Peyer's patch (tissue), 4 donors: ENCODE results near the gene SLC1A5.

Experiments used
- CTCF ChIP-seq, 6 experiments: fragments of 450-650 bp in 4 of 6; fragments of 200-600 bp in 2 of 6; sonication (generic) in 1 of 6; IDR thresholded peaks; one replicate each; pipeline ENCODE4 v1.5.1; 2017 to 2019; ENCODE audit warnings: antibody characterized with exemption in 6 of 6, mild to moderate bottlenecking in 3 of 6, moderate library complexity in 1 of 6
- POLR2A ChIP-seq, 2 donors: fragments of 450-650 bp; IDR thresholded peaks; one replicate each; pipeline ENCODE4 v1.5.1; 2017; ENCODE audit warnings: antibody characterized with exemption in 2 of 2, mild to moderate bottlenecking in 2 of 2, moderate library complexity in 2 of 2

GRCh38 chr19:46825731-46826055 lies 37.3 kb upstream of the SLC1A5 start:
- TF ChIP-seq POLR2A (IDR thresholded peaks at IDR 0.05) = no peak
- TF ChIP-seq CTCF (IDR thresholded peaks at IDR 0.05) = no peak
